GM23338 (cell line): ENCODE measurements around the gene HOXD8. TPM values are rescaled to one million over a fixed set of nuclear protein-coding genes. Genes with fewer than 3 reads are reported as not detected.
A peak's percentile ranks its signal among the peaks of the same experiment; 100 is the strongest.

Experiments
- ATAC-seq: fragments of 200-7000 bp; cut with Tn5 transposase; 3 replicates; pipeline ENCODE4 v1.9.1; 2020
- DNase-seq: peaks from one replicate; pipeline ENCODE4 v3.0.0-alpha.2; 2015; ENCODE audit warnings: low spot score
- H2AFZ ChIP-seq: fragments of 200-600 bp; sonication (generic); 2 replicates; pipeline ENCODE4 v1.8.0; 2016; ENCODE audit warnings: antibody characterized with exemption, mild to moderate bottlenecking, moderate library complexity
- H3F3A ChIP-seq: fragments of 200-600 bp; sonication (generic); replicated peaks from 2 replicates; pipeline ENCODE4 v1.8.0; 2017; ENCODE audit warnings: antibody characterized with exemption, mixed run types, low read depth
- H3K27ac ChIP-seq: fragments of 200-600 bp; sonication (generic); 2 replicates; pipeline ENCODE4 v1.6.1; 2016; ENCODE audit warnings: low read depth
- H3K27me3 ChIP-seq: fragments of 200-600 bp; sonication (generic); 2 replicates; pipeline ENCODE4 v1.8.0; 2016; ENCODE audit warnings: mild to moderate bottlenecking, mixed run types, moderate library complexity; ENCODE audit not compliant: insufficient read depth
- H3K36me3 ChIP-seq: fragments of 200-600 bp; sonication (generic); 2 replicates; pipeline ENCODE4 v1.8.0; 2016; ENCODE audit warnings: mild to moderate bottlenecking; ENCODE audit not compliant: insufficient read depth
- H3K4me1 ChIP-seq: fragments of 200-600 bp; sonication (generic); 2 replicates; pipeline ENCODE4 v1.8.0; 2016; ENCODE audit warnings: mild to moderate bottlenecking, moderate library complexity; ENCODE audit not compliant: insufficient read depth
- H3K4me2 ChIP-seq: fragments of 200-600 bp; sonication (generic); 2 replicates; pipeline ENCODE4 v1.7.1; 2017; ENCODE audit warnings: mixed run types
- H3K4me3 ChIP-seq: fragments of 200-600 bp; sonication (generic); 2 replicates; pipeline ENCODE4 v1.6.1; 2016; ENCODE audit warnings: mixed run types
- H3K79me2 ChIP-seq: fragments of 200-600 bp; sonication (generic); replicated peaks from 2 replicates; pipeline ENCODE4 v1.8.0; 2017; ENCODE audit warnings: mild to moderate bottlenecking; ENCODE audit not compliant: insufficient read depth
- H3K9me2 ChIP-seq: fragments of 200-600 bp; sonication (generic); 2 replicates; pipeline ENCODE4 v1.8.0; 2017; ENCODE audit not compliant: insufficient read depth
- H4K20me1 ChIP-seq: fragments of 200-600 bp; sonication (generic); replicated peaks from 2 replicates; pipeline ENCODE4 v1.8.0; 2017; ENCODE audit warnings: mild to moderate bottlenecking; ENCODE audit not compliant: insufficient read depth
- H3K27ac Mint-ChIP-seq: 2 replicates; pipeline ENCODE4 v1.8.0; 2020; ENCODE audit warnings: inconsistent platforms, mild to moderate bottlenecking, moderate library complexity, mixed read lengths
- H3K27me3 Mint-ChIP-seq: 3 replicates; pipeline ENCODE4 v1.8.0; 2022; ENCODE audit warnings: low read depth, mild to moderate bottlenecking, moderate library complexity, mixed read lengths, inconsistent platforms; ENCODE audit not compliant: insufficient read depth, poor library complexity
- H3K36me3 Mint-ChIP-seq: 3 replicates; pipeline ENCODE4 v1.8.0; 2021; ENCODE audit warnings: low read depth, mild to moderate bottlenecking, inconsistent platforms, moderate library complexity, mixed read lengths
- H3K4me1 Mint-ChIP-seq: 3 replicates; pipeline ENCODE4 v1.8.0; 2020; ENCODE audit warnings: mild to moderate bottlenecking, inconsistent platforms, mixed read lengths
- H3K4me3 Mint-ChIP-seq: 3 replicates; pipeline ENCODE4 v1.8.0; 2021; ENCODE audit warnings: moderate library complexity, mild to moderate bottlenecking, inconsistent platforms, mixed read lengths
- H3K9me3 Mint-ChIP-seq: 3 replicates; pipeline ENCODE4 v1.8.0; 2020; ENCODE audit warnings: moderate library complexity, mild to moderate bottlenecking, inconsistent platforms, mixed read lengths
- CTCF ChIP-seq, 2 experiments: fragments of 200-600 bp in 1 of 2; sonication (generic) in 1 of 2; conservative IDR thresholded peaks; 2 replicates each; pipeline versions ENCODE4 v1.5.1 to v1.6.1; 2016 to 2017; ENCODE audit warnings: antibody characterized with exemption in 2 of 2, low read depth in 2 of 2, mild to moderate bottlenecking in 2 of 2, moderate library complexity in 1 of 2
- ETS1 ChIP-seq: IDR thresholded peaks from 2 replicates; pipeline ENCODE4 v1.6.1; 2016; ENCODE audit warnings: antibody characterized with exemption
- JUNB ChIP-seq: IDR thresholded peaks from one replicate; pipeline ENCODE4 v1.6.1; 2016; ENCODE audit warnings: antibody characterized with exemption; ENCODE audit not compliant: unreplicated experiment
- POLR2AphosphoS5 ChIP-seq: IDR thresholded peaks from 2 replicates; pipeline ENCODE4 v1.6.1; 2016; ENCODE audit warnings: antibody characterized with exemption, low read depth
- ZNF331 ChIP-seq: fragments of 250-450 bp; sonication (Bioruptor Pico); IDR thresholded peaks from 2 replicates; pipeline ENCODE4 v1.5.0; 2020; ENCODE audit warnings: low read depth, mild to moderate bottlenecking, moderate library complexity
- ZNF462 ChIP-seq: fragments of 250-450 bp; sonication (Bioruptor Pico); IDR thresholded peaks from 2 replicates; pipeline ENCODE4 v1.5.0; 2020; ENCODE audit warnings: mild to moderate bottlenecking, moderate library complexity
- polyA plus RNA-seq: library from polyadenylated mRNA; unstranded; fragments of >200 nt; fragmentation: Nextera tagmentation; extraction: Ambion mirVana; gene quantifications from 2 replicates; pipeline ENCODE4 v1.2.1, GENCODE V29; 2016
- total RNA-seq: library from RNA; depleted of rRNA; stranded (reverse); fragments of >200 nt; shearing (Covaris generic); gene quantifications from 2 replicates; pipeline ENCODE4 v1.2.3, GENCODE V29; 2014

The HOXD8 gene
- total and polyA plus RNA-seq, 2 experiments from 2014 or later = not detected

- TF ChIP-seq ZNF462 = no peak
- no peak for TF ChIP-seq JUNB
Measured at GRCh38 chr2:176134035-176134434, 4.5 kb downstream of the HOXD8 start (continued).

GRCh38 chr2:176135035-176135440 lies 5.5 kb downstream of the HOXD8 start:
- H3K27ac ChIP-seq = no peak overlapping the region
- no peak for ATAC-seq
- TF ChIP-seq JUNB = no peak
- no peak for TF ChIP-seq ZNF331 (CRISPR knock-in tag)
- TF ChIP-seq ETS1 = no peak
- peak in 1 of 2 experiments; percentile 17; a peak in 1 of 4 replicates for TF ChIP-seq CTCF (conservative IDR thresholded peaks at IDR 0.05; ENCODE audit: low read depth in 2 of 2)
- TF ChIP-seq POLR2AphosphoS5 = no peak
- no peak for TF ChIP-seq ZNF462

More at GRCh38 chr2:176135035-176135440, 5.5 kb downstream of the HOXD8 start:
- Histone ChIP-seq H3K9me2 (no peaks in the 10 kb centered on the region), H3K36me3 (no peaks in the 10 kb centered on the region), H3K4me1 (peaks cover 44% of the 10 kb centered on the region), H3K4me2 (peak overlapping the region; percentile 83; the same call in 1 of the 2 replicates), H3K79me2 (no peaks in the 10 kb centered on the region), H2AFZ (no peak overlapping the region), H3K27me3 (peaks cover 100% of the 10 kb centered on the region), H3K4me3 (no peak overlapping the region), H3F3A (peaks cover 63% of the 10 kb centered on the region), H4K20me1 (peaks cover 71% of the 10 kb centered on the region)
- Mint-ChIP-seq H3K27me3 (peaks cover 96% of the 10 kb centered on the region), H3K27ac (no peak overlapping the region), H3K4me3 (peak overlapping the region; percentile 67; the same call in 1 of the 3 replicates), H3K36me3 (no peaks in the 10 kb centered on the region; the same call in 2 of the 3 replicates), H3K9me3 (peaks cover 8% of the 10 kb centered on the region; the same call in 2 of the 3 replicates), H3K4me1 (peaks cover 26% of the 10 kb centered on the region)
- no peak for DNase-seq
